ENCODE results near the gene FMN1. TPM values are rescaled to one million over a fixed set of nuclear protein-coding genes. Genes with fewer than 3 reads are reported as not detected.

The FMN1 gene
- total RNA-seq, 1 experiment from 2014 or later, result 0.37 TPM

- BruUV-seq (replicated peaks), result no TSS peak
- TF ChIP-seq EZH2 (IDR thresholded peaks at IDR 0.05; ENCODE audit: borderline replicate concordance, low read depth, low read length, poor library complexity, severe bottlenecking) (no peak), CTCF (conservative IDR thresholded peaks at IDR 0.05; ENCODE audit: low read depth, low read length) (no peak)
- intact Hi-C loops (cut with micrococcal nuclease; ENCODE audit: unreplicated experiment), result no loop called here
- Histone ChIP-seq H3K4me3 (ENCODE audit: low read depth, low read length, poor library complexity, severe bottlenecking) (no peak overlapping the region), H3K9me3 (ENCODE audit: low read depth, low read length, poor library complexity, severe bottlenecking) (no peaks in the 10 kb centered on the region), H3K27ac (ENCODE audit: low read depth, low read length, poor library complexity, severe bottlenecking) (no peak overlapping the region), H3K27me3 (replicated peaks; ENCODE audit: insufficient read depth, low read depth, low read length, poor library complexity) (peaks cover 2% of the 10 kb centered on the region), H3K36me3 (ENCODE audit: insufficient read depth, low read length, poor library complexity, severe bottlenecking) (no peaks in the 10 kb centered on the region), H3K4me1 (ENCODE audit: insufficient read depth, low read length, poor library complexity, severe bottlenecking) (no peaks in the 10 kb centered on the region)
- CTCF ChIA-PET, result no interaction called here
- POLR2A ChIA-PET (ENCODE audit: low non-redundant PET), result no interaction called here
- no peak for DNase-seq (ENCODE audit: low spot score)
These were observed 30.7 kb downstream of the FMN1 start for GRCh38 chr15:33163816-33164215.

GRCh38 chr15:33161209-33161608 lies 33.3 kb downstream of the FMN1 start:
- DNase-seq (ENCODE audit: low spot score), result no peak
- TF ChIP-seq CTCF (conservative IDR thresholded peaks at IDR 0.05; ENCODE audit: low read depth, low read length) (no peak), EZH2 (IDR thresholded peaks at IDR 0.05; ENCODE audit: borderline replicate concordance, low read depth, low read length, poor library complexity, severe bottlenecking) (no peak)
- ChIA-PET POLR2A (ENCODE audit: low non-redundant PET) (no interaction called here), CTCF (no interaction called here)
- intact Hi-C loops (cut with micrococcal nuclease; ENCODE audit: unreplicated experiment), result no loop called here
- Histone ChIP-seq H3K9me3 (ENCODE audit: low read depth, low read length, poor library complexity, severe bottlenecking) (no peaks in the 10 kb centered on the region), H3K36me3 (ENCODE audit: insufficient read depth, low read length, poor library complexity, severe bottlenecking) (no peaks in the 10 kb centered on the region), H3K4me1 (ENCODE audit: insufficient read depth, low read length, poor library complexity, severe bottlenecking) (no peaks in the 10 kb centered on the region), H3K27me3 (replicated peaks; ENCODE audit: insufficient read depth, low read depth, low read length, poor library complexity) (no peaks in the 10 kb centered on the region), H3K27ac (ENCODE audit: low read depth, low read length, poor library complexity, severe bottlenecking) (no peak overlapping the region), H3K4me3 (ENCODE audit: low read depth, low read length, poor library complexity, severe bottlenecking) (no peak overlapping the region)
- BruUV-seq (replicated peaks), result no TSS peak

GRCh38 chr15:33160581-33161165 lies 33.8 kb downstream of the FMN1 start:
- DNase-seq (ENCODE audit: low spot score), result no peak

More at GRCh38 chr15:33160581-33161165, 33.8 kb downstream of the FMN1 start:
- Histone ChIP-seq H3K9me3 (ENCODE audit: low read depth, low read length, poor library complexity, severe bottlenecking) (no peaks in the 10 kb centered on the region), H3K27me3 (replicated peaks; ENCODE audit: insufficient read depth, low read depth, low read length, poor library complexity) (no peaks in the 10 kb centered on the region), H3K36me3 (ENCODE audit: insufficient read depth, low read length, poor library complexity, severe bottlenecking) (no peaks in the 10 kb centered on the region), H3K4me1 (ENCODE audit: insufficient read depth, low read length, poor library complexity, severe bottlenecking) (no peaks in the 10 kb centered on the region), H3K4me3 (ENCODE audit: low read depth, low read length, poor library complexity, severe bottlenecking) (no peak overlapping the region), H3K27ac (ENCODE audit: low read depth, low read length, poor library complexity, severe bottlenecking) (no peak overlapping the region)
- CTCF ChIA-PET, result no interaction called here
- TF ChIP-seq EZH2 (IDR thresholded peaks at IDR 0.05; ENCODE audit: borderline replicate concordance, low read depth, low read length, poor library complexity, severe bottlenecking) (no peak), CTCF (conservative IDR thresholded peaks at IDR 0.05; ENCODE audit: low read depth, low read length) (no peak)
- no TSS peak for BruUV-seq (replicated peaks)
- POLR2A ChIA-PET (ENCODE audit: low non-redundant PET), result no interaction called here
- intact Hi-C loops (cut with micrococcal nuclease; ENCODE audit: unreplicated experiment), result no loop called here

Measured in A673 (cell line).